Measurements from ENCODE around the gene ITGA3. TPM values are rescaled to one million over a fixed set of nuclear protein-coding genes. Genes with fewer than 3 reads are reported as not detected.
A peak's percentile ranks its signal among the peaks of the same experiment; 100 is the strongest.

Gene ITGA3
- total and polyA plus RNA-seq, 2 experiments from 2014 or later = 105 to 330 TPM

- no peaks in the 10 kb centered on the region for H3K27me3 ChIP-seq (replicated peaks; ENCODE audit: insufficient read depth)
- H3K4me3 ChIP-seq = no peak overlapping the region
- 74 to 76% methylated on average over 6 of the region's 6 CpGs for WGBS, 2 experiments (ENCODE audit: low coverage in 1 of 2, low lambda C conversion rate in 2 of 2, missing lambda C conversion rate in 2 of 2)
- no peak overlapping the region for H3K9ac ChIP-seq
- no peak for DNase-seq
- H2AFZ ChIP-seq = no peak overlapping the region
- H4K20me1 ChIP-seq (ENCODE audit: insufficient read depth) = no peaks in the 10 kb centered on the region
- TF ChIP-seq EZH2 (IDR thresholded peaks at IDR 0.05; ENCODE audit: insufficient read depth, poor library complexity, severe bottlenecking) = no peak
- TF ChIP-seq EZH2phosphoT487 (IDR thresholded peaks at IDR 0.05; ENCODE audit: insufficient read depth, low read depth) = no peak
- in situ Hi-C loops (cut with MboI) = no loop called here
- H3K36me3 ChIP-seq (ENCODE audit: low read depth) = no peaks in the 10 kb centered on the region
- no peaks in the 10 kb centered on the region for H3K79me2 ChIP-seq (ENCODE audit: insufficient read depth)
- no peak overlapping the region for H3K4me2 ChIP-seq (ENCODE audit: unreplicated experiment)
- no peaks in the 10 kb centered on the region for H3K9me3 ChIP-seq (ENCODE audit: low read depth)
- peaks cover 12% of the 10 kb centered on the region; the same call in 1 of the 2 replicates for H3F3A ChIP-seq (ENCODE audit: insufficient read depth)
- no peak overlapping the region for H3K27ac ChIP-seq
- peaks cover 2% of the 10 kb centered on the region; the same call in 1 of the 2 replicates for H3K4me1 ChIP-seq (ENCODE audit: insufficient read depth)
- no peaks in the 10 kb centered on the region for H3K9me2 ChIP-seq (ENCODE audit: insufficient read depth)
These were observed 71.9 kb downstream of the ITGA3 start for GRCh38 chr17:50127697-50128361.

GRCh38 chr17:50128441-50129352 is 72.8 kb downstream of the ITGA3 start:
- Histone ChIP-seq H3K9me2 (ENCODE audit: insufficient read depth) (no peaks in the 10 kb centered on the region), H2AFZ (peak overlapping the region; percentile 69), H3K79me2 (ENCODE audit: insufficient read depth) (no peaks in the 10 kb centered on the region), H3K27ac (no peak overlapping the region), H3F3A (ENCODE audit: insufficient read depth) (peaks cover 19% of the 10 kb centered on the region; the same call in 1 of the 2 replicates), H3K27me3 (replicated peaks; ENCODE audit: insufficient read depth) (no peaks in the 10 kb centered on the region), H3K4me1 (ENCODE audit: insufficient read depth) (peaks cover 11% of the 10 kb centered on the region), H3K9ac (peak overlapping the region; percentile 45), H3K9me3 (ENCODE audit: low read depth) (no peaks in the 10 kb centered on the region), H3K36me3 (ENCODE audit: low read depth) (no peaks in the 10 kb centered on the region), H4K20me1 (ENCODE audit: insufficient read depth) (no peaks in the 10 kb centered on the region), H3K4me2 (ENCODE audit: unreplicated experiment) (peak overlapping the region; percentile 74), H3K4me3 (peak overlapping the region; percentile 71)
- TF ChIP-seq EZH2phosphoT487 (IDR thresholded peaks at IDR 0.05; ENCODE audit: insufficient read depth, low read depth) = no peak
- no peak for TF ChIP-seq EZH2 (IDR thresholded peaks at IDR 0.05; ENCODE audit: insufficient read depth, poor library complexity, severe bottlenecking)
- DNase-seq = peak; percentile 43
- in situ Hi-C loops (cut with MboI) = no loop called here
- WGBS, 2 experiments (ENCODE audit: low coverage in 1 of 2, low lambda C conversion rate in 2 of 2, missing lambda C conversion rate in 2 of 2) = 30 to 35% methylated on average over 23 to 32 of the region's 32 CpGs

GRCh38 chr17:50129353-50129727 is 73.4 kb downstream of the ITGA3 start:
- Histone ChIP-seq H3K9ac (peak overlapping the region; percentile 10; the same call in 1 of the 2 replicates), H2AFZ (peak overlapping the region; percentile 23; the same call in 1 of the 2 replicates), H3K79me2 (ENCODE audit: insufficient read depth) (no peaks in the 10 kb centered on the region), H3K4me1 (ENCODE audit: insufficient read depth) (peaks cover 18% of the 10 kb centered on the region), H3K9me2 (ENCODE audit: insufficient read depth) (no peaks in the 10 kb centered on the region), H3K4me3 (peak overlapping the region; percentile 71), H4K20me1 (ENCODE audit: insufficient read depth) (no peaks in the 10 kb centered on the region), H3F3A (ENCODE audit: insufficient read depth) (peaks cover 25% of the 10 kb centered on the region; the same call in 1 of the 2 replicates), H3K27ac (no peak overlapping the region), H3K27me3 (replicated peaks; ENCODE audit: insufficient read depth) (no peaks in the 10 kb centered on the region), H3K9me3 (ENCODE audit: low read depth) (no peaks in the 10 kb centered on the region), H3K36me3 (ENCODE audit: low read depth) (no peaks in the 10 kb centered on the region), H3K4me2 (ENCODE audit: unreplicated experiment) (peak overlapping the region; percentile 74)
- in situ Hi-C loops (cut with MboI) = no loop called here
- 0 to 1% methylated on average over 3 to 29 of the region's 31 CpGs for WGBS, 2 experiments (ENCODE audit: low coverage in 1 of 2, low lambda C conversion rate in 2 of 2, missing lambda C conversion rate in 2 of 2)
- DNase-seq = no peak
- no peak for TF ChIP-seq EZH2 (IDR thresholded peaks at IDR 0.05; ENCODE audit: insufficient read depth, poor library complexity, severe bottlenecking)
- TF ChIP-seq EZH2phosphoT487 (IDR thresholded peaks at IDR 0.05; ENCODE audit: insufficient read depth, low read depth) = no peak

- Histone ChIP-seq H3F3A (ENCODE audit: insufficient read depth) (peaks cover 30% of the 10 kb centered on the region; the same call in 1 of the 2 replicates), H2AFZ (peak within 1 kb of the TSS; percentile 69), H3K27ac (no peak within 1 kb of the TSS), H3K9me2 (ENCODE audit: insufficient read depth) (no peaks in the 10 kb centered on the region), H4K20me1 (ENCODE audit: insufficient read depth) (no peaks in the 10 kb centered on the region), H3K4me1 (ENCODE audit: insufficient read depth) (peaks cover 22% of the 10 kb centered on the region), H3K4me2 (ENCODE audit: unreplicated experiment) (peak within 1 kb of the TSS; percentile 74), H3K4me3 (peak within 1 kb of the TSS; percentile 71), H3K36me3 (ENCODE audit: low read depth) (no peaks in the 10 kb centered on the region), H3K27me3 (replicated peaks; ENCODE audit: insufficient read depth) (no peaks in the 10 kb centered on the region), H3K79me2 (ENCODE audit: insufficient read depth) (no peaks in the 10 kb centered on the region), H3K9me3 (ENCODE audit: low read depth) (no peaks in the 10 kb centered on the region), H3K9ac (peak within 1 kb of the TSS; percentile 53)
- in situ Hi-C loops (cut with MboI) = no loop called here
- WGBS, 2 experiments (ENCODE audit: low coverage in 1 of 2, low lambda C conversion rate in 2 of 2, missing lambda C conversion rate in 2 of 2) = 7 to 15% methylated on average over 25 to 83 of the region's 84 CpGs
- TF ChIP-seq EZH2phosphoT487 (IDR thresholded peaks at IDR 0.05; ENCODE audit: insufficient read depth, low read depth) (no peak), EZH2 (IDR thresholded peaks at IDR 0.05; ENCODE audit: insufficient read depth, poor library complexity, severe bottlenecking) (no peak)
- DNase-seq = peak; percentile 67
These were observed 74.0 kb downstream of the ITGA3 start, which contains the start of gene SAMD14 for GRCh38 chr17:50129728-50130558. TSS of gene SAMD14 (minus strand) at chr17:50130160. CDS start at chr17:50124959, 5,201 bp downstream.
